WERI-Rb-1 (cell line): ENCODE measurements around the gene FOXF1.

Experiments used
- DNase-seq: peaks from one replicate; pipeline ENCODE4 v3.0.0-alpha.2; 2020
- H3K27ac ChIP-seq: fragments of 250-450 bp; sonication (Bioruptor Pico); 2 replicates; pipeline ENCODE4 v1.5.1; 2020; ENCODE audit warnings: mild to moderate bottlenecking, moderate library complexity
- H3K27me3 ChIP-seq: fragments of 250-450 bp; sonication (Bioruptor Pico); 2 replicates; pipeline ENCODE4 v1.5.1; 2021; ENCODE audit warnings: mild to moderate bottlenecking, low read depth, moderate library complexity; ENCODE audit not compliant: insufficient read depth, severe bottlenecking
- H3K36me3 ChIP-seq: fragments of 250-450 bp; sonication (Bioruptor Pico); 2 replicates; pipeline ENCODE4 v1.5.1; 2020; ENCODE audit warnings: mild to moderate bottlenecking, moderate library complexity
- H3K4me3 ChIP-seq: 2 replicates; pipeline ENCODE4 v1.5.1; 2011; ENCODE audit warnings: low read depth, mild to moderate bottlenecking, control low read depth, low read length
- H3K9me3 ChIP-seq: fragments of 250-450 bp; sonication (Bioruptor Pico); 2 replicates; pipeline ENCODE4 v1.5.1; 2021; ENCODE audit warnings: mild to moderate bottlenecking, moderate library complexity; ENCODE audit not compliant: severe bottlenecking
- CTCF ChIP-seq: IDR thresholded peaks from 2 replicates; pipeline ENCODE4 v1.5.1; 2011; ENCODE audit warnings: low read depth, mild to moderate bottlenecking, control low read depth, inconsistent platforms, low read length

FOXF1 gene

GRCh38 chr16:86545954-86546637 lies 35.8 kb downstream of the FOXF1 start:
- no peak overlapping the region for H3K27ac ChIP-seq
- H3K36me3 ChIP-seq, result no peaks in the 10 kb centered on the region
- no peak overlapping the region for H3K4me3 ChIP-seq
- H3K27me3 ChIP-seq, result no peaks in the 10 kb centered on the region
- DNase-seq, result no peak
- H3K9me3 ChIP-seq, result no peaks in the 10 kb centered on the region
- TF ChIP-seq CTCF, result no peak

GRCh38 chr16:86546638-86547013 lies 36.3 kb downstream of the FOXF1 start:
- no peak for TF ChIP-seq CTCF
- H3K9me3 ChIP-seq, result no peaks in the 10 kb centered on the region
- no peak for DNase-seq
- H3K4me3 ChIP-seq, result no peak overlapping the region
- H3K36me3 ChIP-seq, result no peaks in the 10 kb centered on the region
- no peaks in the 10 kb centered on the region for H3K27me3 ChIP-seq
- no peak overlapping the region for H3K27ac ChIP-seq

GRCh38 chr16:86547286-86547685 lies 37.0 kb downstream of the FOXF1 start:
- H3K9me3 ChIP-seq, result no peaks in the 10 kb centered on the region
- H3K27ac ChIP-seq, result no peak overlapping the region
- no peaks in the 10 kb centered on the region for H3K36me3 ChIP-seq
- H3K4me3 ChIP-seq, result no peak overlapping the region
- no peaks in the 10 kb centered on the region for H3K27me3 ChIP-seq
- no peak for TF ChIP-seq CTCF
- DNase-seq, result no peak

- Histone ChIP-seq H3K9me3 (no peaks in the 10 kb centered on the region), H3K27me3 (no peaks in the 10 kb centered on the region), H3K27ac (no peak overlapping the region), H3K4me3 (no peak overlapping the region), H3K36me3 (no peaks in the 10 kb centered on the region)
- TF ChIP-seq CTCF, result no peak
- DNase-seq, result no peak
Observed at GRCh38 chr16:86549076-86549892, 39.0 kb downstream of the FOXF1 start.

- Histone ChIP-seq H3K4me3 (no peak overlapping the region), H3K27ac (no peak overlapping the region), H3K36me3 (no peaks in the 10 kb centered on the region), H3K27me3 (no peaks in the 10 kb centered on the region), H3K9me3 (no peaks in the 10 kb centered on the region)
- no peak for DNase-seq
- no peak for TF ChIP-seq CTCF
Observed at GRCh38 chr16:86549893-86550190, 39.5 kb downstream of the FOXF1 start.
